Gastrocnemius medialis (tissue), 4 donors: ENCODE measurements around the gene A4GNT.

ENCODE experiments used
- POLR2A ChIP-seq, 2 donors: fragments of 450-650 bp; IDR thresholded peaks; one replicate each; pipeline ENCODE4 v1.6.1; 2017; ENCODE audit warnings: antibody characterized with exemption in 2 of 2, mild to moderate bottlenecking in 2 of 2, moderate library complexity in 2 of 2
- TF ChIP-seq, protein P1 (sequence below), 5 experiments: fragments of 450-650 bp in 3 of 5; fragments of 200-600 bp in 2 of 5; sonication (generic) in 2 of 5; IDR thresholded peaks in 4 of 5; conservative IDR thresholded peaks in 1 of 5; 1 replicate in 4 of 5; 2 replicates in 1 of 5; pipeline ENCODE4 v1.5.1; 2016 to 2019; ENCODE audit warnings: antibody characterized with exemption in 5 of 5, mild to moderate bottlenecking in 3 of 5, moderate library complexity in 3 of 5

GRCh38 chr3:138174421-138175131 is 42.4 kb upstream of the A4GNT start, which contains the start of gene DBR1:
- TF ChIP-seq, protein P1, sequence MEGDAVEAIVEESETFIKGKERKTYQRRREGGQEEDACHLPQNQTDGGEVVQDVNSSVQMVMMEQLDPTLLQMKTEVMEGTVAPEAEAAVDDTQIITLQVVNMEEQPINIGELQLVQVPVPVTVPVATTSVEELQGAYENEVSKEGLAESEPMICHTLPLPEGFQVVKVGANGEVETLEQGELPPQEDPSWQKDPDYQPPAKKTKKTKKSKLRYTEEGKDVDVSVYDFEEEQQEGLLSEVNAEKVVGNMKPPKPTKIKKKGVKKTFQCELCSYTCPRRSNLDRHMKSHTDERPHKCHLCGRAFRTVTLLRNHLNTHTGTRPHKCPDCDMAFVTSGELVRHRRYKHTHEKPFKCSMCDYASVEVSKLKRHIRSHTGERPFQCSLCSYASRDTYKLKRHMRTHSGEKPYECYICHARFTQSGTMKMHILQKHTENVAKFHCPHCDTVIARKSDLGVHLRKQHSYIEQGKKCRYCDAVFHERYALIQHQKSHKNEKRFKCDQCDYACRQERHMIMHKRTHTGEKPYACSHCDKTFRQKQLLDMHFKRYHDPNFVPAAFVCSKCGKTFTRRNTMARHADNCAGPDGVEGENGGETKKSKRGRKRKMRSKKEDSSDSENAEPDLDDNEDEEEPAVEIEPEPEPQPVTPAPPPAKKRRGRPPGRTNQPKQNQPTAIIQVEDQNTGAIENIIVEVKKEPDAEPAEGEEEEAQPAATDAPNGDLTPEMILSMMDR (IDR thresholded peaks at IDR 0.05 in 4 of 5, conservative IDR thresholded peaks at IDR 0.05 in 1 of 5) = no peak
- TF ChIP-seq POLR2A (IDR thresholded peaks at IDR 0.05) = peak; percentile 50 to 71
